Measurements from ENCODE around the gene HOXB3. TPM values are rescaled to one million over a fixed set of nuclear protein-coding genes. Genes with fewer than 3 reads are reported as not detected.

Gene HOXB3
- total RNA-seq, 3 donors from 2014 or later (not counting 1 experiment from before 2014, with no cell fraction given), result 7.9 to 15.6 (median 15.3) TPM

- TF ChIP-seq CTCF (IDR thresholded peaks at IDR 0.05), result no peak
- intact Hi-C loops (cut with micrococcal nuclease), result no loop called here
Observed at GRCh38 chr17:48556576-48557401, 33.3 kb downstream of the HOXB3 start.

GRCh38 chr17:48556229-48556575 is 33.8 kb downstream of the HOXB3 start:
- Mint-ChIP-seq H3K27me3 (ENCODE audit: low read depth in 2 of 2) (peaks cover 0 to 17% of the 10 kb centered on the region in 2 donors), H3K4me1 (peaks cover 23 to 37% of the 10 kb centered on the region in 2 donors), H3K27ac (peak overlapping the region in 1 of 2 donors; percentile 87), H3K36me3 (no peaks in the 10 kb centered on the region), H3K9me3 (no peaks in the 10 kb centered on the region), H3K4me3 (peak overlapping the region; percentile 76)
- no peaks in the 10 kb centered on the region for H3K36me3 ChIP-seq (ENCODE audit: control insufficient read depth, insufficient read depth, low read length)
- H3K27me3 ChIP-seq (ENCODE audit: control insufficient read depth, insufficient read depth, low read length), result no peaks in the 10 kb centered on the region
- no peak overlapping the region for H3K27ac ChIP-seq (ENCODE audit: low read length)
- DNase-seq, result no peak
- WGBS (ENCODE audit: insufficient coverage), result 89% methylated on average over 4 of the region's 5 CpGs
- TF ChIP-seq CTCF (IDR thresholded peaks at IDR 0.05), result no peak
- H3K4me3 ChIP-seq (ENCODE audit: low read length), result no peak overlapping the region
- peak in 1 of 3 donors; percentile 28 for ATAC-seq
- intact Hi-C loops (cut with micrococcal nuclease), result no loop called here
- H3K4me1 ChIP-seq (ENCODE audit: control insufficient read depth, insufficient read depth, low read length), result peaks cover 16% of the 10 kb centered on the region
- H3K9me3 ChIP-seq (ENCODE audit: control insufficient read depth, insufficient read depth, low read length), result no peaks in the 10 kb centered on the region

More at GRCh38 chr17:48556576-48557401, 33.3 kb downstream of the HOXB3 start:
- 87% methylated on average over 5 of the region's 7 CpGs for WGBS (ENCODE audit: insufficient coverage)
- no peak overlapping the region for H3K4me3 ChIP-seq (ENCODE audit: low read length)
- no peaks in the 10 kb centered on the region for H3K27me3 ChIP-seq (ENCODE audit: control insufficient read depth, insufficient read depth, low read length)
- peak overlapping the region; percentile 76 for H3K4me3 Mint-ChIP-seq
- H3K36me3 Mint-ChIP-seq, result no peaks in the 10 kb centered on the region
- H3K36me3 ChIP-seq (ENCODE audit: control insufficient read depth, insufficient read depth, low read length), result no peaks in the 10 kb centered on the region
- DNase-seq, result no peak
- peaks cover 29 to 43% of the 10 kb centered on the region in 2 donors for H3K4me1 Mint-ChIP-seq
- no peak for ATAC-seq
- H3K9me3 Mint-ChIP-seq, result no peaks in the 10 kb centered on the region
- H3K4me1 ChIP-seq (ENCODE audit: control insufficient read depth, insufficient read depth, low read length), result peaks cover 22% of the 10 kb centered on the region
- H3K27ac Mint-ChIP-seq, result no peak overlapping the region
- H3K27me3 Mint-ChIP-seq (ENCODE audit: low read depth in 2 of 2), result peaks cover 0 to 17% of the 10 kb centered on the region in 2 donors
- H3K27ac ChIP-seq (ENCODE audit: low read length), result no peak overlapping the region
- H3K9me3 ChIP-seq (ENCODE audit: control insufficient read depth, insufficient read depth, low read length), result no peaks in the 10 kb centered on the region

GRCh38 chr17:48555258-48556228 is 34.5 kb downstream of the HOXB3 start:
- peak overlapping the region; percentile 95 for H3K4me3 Mint-ChIP-seq
- Histone ChIP-seq H3K4me1 (ENCODE audit: control insufficient read depth, insufficient read depth, low read length) (peaks cover 13% of the 10 kb centered on the region), H3K27me3 (ENCODE audit: control insufficient read depth, insufficient read depth, low read length) (no peaks in the 10 kb centered on the region), H3K4me3 (ENCODE audit: low read length) (peak overlapping the region; percentile 17), H3K36me3 (ENCODE audit: control insufficient read depth, insufficient read depth, low read length) (peaks cover 2% of the 10 kb centered on the region), H3K27ac (ENCODE audit: low read length) (no peak overlapping the region), H3K9me3 (ENCODE audit: control insufficient read depth, insufficient read depth, low read length) (no peaks in the 10 kb centered on the region)
- ATAC-seq (peak; percentile 40 to 79 (median 76)), DNase-seq (peak in 1 of 2 donors; percentile 55)
- H3K36me3 Mint-ChIP-seq, result no peaks in the 10 kb centered on the region
- TF ChIP-seq CTCF (IDR thresholded peaks at IDR 0.05), result no peak
- peaks cover 20 to 34% of the 10 kb centered on the region in 2 donors for H3K4me1 Mint-ChIP-seq
- intact Hi-C loops (cut with micrococcal nuclease), result no loop called here
- H3K9me3 Mint-ChIP-seq, result no peaks in the 10 kb centered on the region
- peak overlapping the region; percentile 87 for H3K27ac Mint-ChIP-seq
- 10% methylated on average over 33 of the region's 36 CpGs for WGBS (ENCODE audit: insufficient coverage)
- H3K27me3 Mint-ChIP-seq (ENCODE audit: low read depth in 2 of 2), result peaks cover 0 to 17% of the 10 kb centered on the region in 2 donors
